Measurements from ENCODE around the gene CKLF.

The CKLF gene, protein sequence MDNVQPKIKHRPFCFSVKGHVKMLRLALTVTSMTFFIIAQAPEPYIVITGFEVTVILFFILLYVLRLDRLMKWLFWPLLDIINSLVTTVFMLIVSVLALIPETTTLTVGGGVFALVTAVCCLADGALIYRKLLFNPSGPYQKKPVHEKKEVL

DNA sequence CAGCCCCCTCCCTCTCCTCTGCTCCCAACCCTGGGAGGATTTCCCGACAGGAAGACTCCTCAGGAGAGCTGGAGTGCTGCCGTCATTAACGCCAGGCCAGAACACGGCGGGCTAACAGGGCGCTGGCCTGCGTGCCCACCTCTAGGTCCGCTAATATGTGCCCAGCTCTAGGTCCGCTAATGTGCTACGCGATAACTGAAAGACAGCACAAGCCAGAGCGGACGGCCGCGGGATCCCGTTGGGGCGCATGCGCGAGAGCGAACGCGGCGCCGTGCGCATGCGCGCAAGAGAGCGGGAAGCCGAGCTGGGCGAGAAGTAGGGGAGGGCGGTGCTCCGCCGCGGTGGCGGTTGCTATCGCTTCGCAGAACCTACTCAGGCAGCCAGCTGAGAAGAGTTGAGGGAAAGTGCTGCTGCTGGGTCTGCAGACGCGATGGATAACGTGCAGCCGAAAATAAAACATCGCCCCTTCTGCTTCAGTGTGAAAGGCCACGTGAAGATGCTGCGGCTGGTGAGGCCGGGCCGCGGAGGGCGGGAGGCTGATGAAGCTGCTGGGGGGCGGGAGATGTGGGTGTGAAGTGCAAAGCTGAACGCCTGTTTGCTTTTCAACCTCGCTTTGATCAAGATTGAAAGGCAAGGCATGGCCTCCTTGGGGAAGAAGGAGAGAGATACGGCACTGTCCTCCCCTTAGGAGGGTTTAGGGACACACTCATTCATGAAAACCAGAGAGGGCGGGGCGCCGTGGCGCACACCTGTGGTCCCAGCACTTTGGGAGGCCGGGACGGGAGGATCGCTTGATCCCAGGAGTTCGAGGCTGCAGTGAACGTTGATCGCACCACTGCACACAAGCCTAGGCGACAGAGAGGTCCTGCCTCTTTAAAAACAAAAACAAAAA, at the start of gene CKLF:
TSS of gene CKLF (plus strand) at position 291 of the 892 bp plus-strand sequence. CDS start at position 431, 140 bp downstream.
- Histone ChIP-seq H3K36me3 (peaks cover 15% of the 10 kb centered on the region), H3K4me1 (peaks cover 91% of the 10 kb centered on the region), H3K27me3 (no peaks in the 10 kb centered on the region), H3K4me3 (peak within 1 kb of the TSS; percentile 77), H3K27ac (peak within 1 kb of the TSS; percentile 98), H3K9ac (peak within 1 kb of the TSS; percentile 78), H3K4me2 (peak within 1 kb of the TSS; percentile 95), H4K20me1 (peaks cover 13% of the 10 kb centered on the region), H3K9me3 (no peaks in the 10 kb centered on the region)
- TF ChIP-seq Cebpa-rat (IDR thresholded peaks at IDR 0.05) = no peak

DNA sequence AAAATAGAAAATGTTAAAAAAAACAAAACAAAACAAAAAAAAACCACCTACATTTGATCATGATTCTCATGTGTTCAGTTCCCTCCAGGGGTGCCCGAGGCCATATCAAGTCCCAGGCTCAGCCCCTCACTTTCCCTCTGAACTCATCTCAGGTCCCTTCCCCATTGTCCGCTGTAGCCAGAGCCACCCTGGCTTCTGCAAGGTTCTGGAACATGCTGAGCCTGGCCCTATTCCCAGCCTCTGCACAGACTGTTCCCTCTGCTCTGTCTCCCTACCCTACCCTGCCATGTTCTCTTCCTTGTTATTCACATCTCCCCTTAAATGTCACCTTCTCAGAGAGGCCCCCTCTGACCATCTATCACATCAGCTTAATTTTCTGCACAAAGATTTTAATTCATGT, 49.3 kb upstream of the CKLF start:
- Histone ChIP-seq H3K9me3 (no peaks in the 10 kb centered on the region), H3K4me1 (peaks cover 10% of the 10 kb centered on the region; the same call in 1 of the 2 replicates), H3K36me3 (no peaks in the 10 kb centered on the region), H3K27me3 (no peaks in the 10 kb centered on the region), H4K20me1 (no peaks in the 10 kb centered on the region), H3K4me3 (no peak overlapping the region), H3K4me2 (no peak overlapping the region), H3K9ac (no peak overlapping the region), H3K27ac (no peak overlapping the region)
- no peak for TF ChIP-seq Cebpa-rat (IDR thresholded peaks at IDR 0.05)

DNA sequence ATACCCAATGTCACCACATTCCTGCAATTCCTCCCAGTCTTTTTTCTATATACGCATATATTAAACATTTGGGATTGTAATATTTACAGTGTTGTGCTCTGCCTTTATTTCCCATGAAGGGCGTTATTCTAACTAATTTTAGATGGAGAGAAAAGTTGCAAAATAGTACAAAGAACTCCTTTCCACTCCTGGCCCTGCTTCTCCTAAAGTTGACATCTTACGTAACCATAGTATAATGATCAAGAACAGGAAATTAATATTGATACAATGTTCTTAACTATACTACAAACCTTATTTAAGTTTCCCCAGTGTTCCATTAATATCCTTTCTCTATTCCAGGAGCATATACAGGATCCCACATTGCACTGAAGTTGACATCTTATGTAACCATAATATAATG, 48.8 kb upstream of the CKLF start:
- Histone ChIP-seq H3K36me3 (no peaks in the 10 kb centered on the region), H4K20me1 (no peaks in the 10 kb centered on the region), H3K27ac (no peak overlapping the region), H3K4me1 (peaks cover 14% of the 10 kb centered on the region), H3K4me2 (no peak overlapping the region), H3K9ac (no peak overlapping the region), H3K9me3 (no peaks in the 10 kb centered on the region), H3K4me3 (no peak overlapping the region), H3K27me3 (no peaks in the 10 kb centered on the region)
- no peak for TF ChIP-seq Cebpa-rat (IDR thresholded peaks at IDR 0.05)

DNA sequence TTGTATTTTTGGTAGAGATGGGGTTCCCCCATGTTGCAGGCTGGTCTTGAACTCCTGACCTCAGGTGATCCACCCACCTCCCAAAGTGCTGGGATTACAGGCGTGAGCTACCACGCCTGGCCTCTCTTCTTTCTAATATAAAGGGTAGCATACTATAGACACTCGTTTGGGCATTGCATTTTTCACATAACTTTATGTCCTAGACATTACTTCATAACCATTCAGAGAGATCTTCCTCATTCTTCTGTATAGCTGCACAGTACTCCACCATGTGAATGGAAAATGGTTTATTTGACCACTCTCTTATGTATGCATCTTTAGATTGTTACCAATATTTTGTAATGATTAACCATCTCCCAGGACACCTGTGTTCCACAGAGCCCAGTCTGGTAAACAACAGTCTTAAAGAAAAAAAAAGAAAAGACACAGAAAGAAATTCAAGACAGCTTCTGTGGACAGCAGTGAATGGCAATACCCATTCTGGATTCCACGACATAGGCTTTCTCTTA, 44.6 kb upstream of the CKLF start:
- no peak overlapping the region for H3K27ac ChIP-seq
- no peak overlapping the region for H3K4me3 ChIP-seq
- H4K20me1 ChIP-seq = no peaks in the 10 kb centered on the region
- no peak overlapping the region for H3K4me2 ChIP-seq
- H3K4me1 ChIP-seq = peaks cover 27% of the 10 kb centered on the region
- H3K36me3 ChIP-seq = no peaks in the 10 kb centered on the region
- no peak for TF ChIP-seq Cebpa-rat (IDR thresholded peaks at IDR 0.05)
- no peak overlapping the region for H3K9ac ChIP-seq
- no peaks in the 10 kb centered on the region for H3K27me3 ChIP-seq
- H3K9me3 ChIP-seq = no peaks in the 10 kb centered on the region

DNA sequence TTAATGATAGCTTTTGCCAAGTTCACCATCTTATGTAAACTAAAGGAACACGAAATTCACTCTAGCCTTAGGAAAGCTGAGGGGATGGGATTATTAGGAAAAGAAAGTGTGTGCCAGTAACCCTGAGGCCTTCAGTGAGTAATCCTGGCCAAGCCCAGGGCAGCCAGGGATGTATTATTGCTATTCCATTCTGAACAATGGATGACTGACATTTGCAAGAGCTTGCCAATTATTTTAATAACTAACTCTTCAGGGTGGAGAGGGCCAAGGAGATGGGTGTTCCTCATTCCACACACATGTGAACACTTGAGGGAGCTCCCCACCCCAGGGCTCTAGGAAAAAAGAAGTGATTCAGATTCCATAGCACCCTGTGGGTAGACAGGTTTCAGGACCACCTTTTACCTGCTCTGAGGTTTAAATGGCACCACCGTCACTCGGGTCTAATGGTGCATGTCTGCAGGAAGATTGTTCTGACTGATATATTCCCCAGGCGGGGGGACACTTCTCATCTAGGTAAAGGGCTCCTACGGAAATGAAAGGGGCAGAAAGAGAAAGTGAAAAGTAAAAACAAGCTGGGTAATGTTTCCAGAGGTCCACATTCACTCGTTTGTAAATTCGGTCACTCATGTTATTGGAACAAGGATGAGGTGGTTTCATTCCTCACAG, 44.0 kb upstream of the CKLF start:
- Histone ChIP-seq H3K9me3 (no peaks in the 10 kb centered on the region), H3K27ac (no peak overlapping the region), H3K4me1 (peaks cover 27% of the 10 kb centered on the region)

DNA sequence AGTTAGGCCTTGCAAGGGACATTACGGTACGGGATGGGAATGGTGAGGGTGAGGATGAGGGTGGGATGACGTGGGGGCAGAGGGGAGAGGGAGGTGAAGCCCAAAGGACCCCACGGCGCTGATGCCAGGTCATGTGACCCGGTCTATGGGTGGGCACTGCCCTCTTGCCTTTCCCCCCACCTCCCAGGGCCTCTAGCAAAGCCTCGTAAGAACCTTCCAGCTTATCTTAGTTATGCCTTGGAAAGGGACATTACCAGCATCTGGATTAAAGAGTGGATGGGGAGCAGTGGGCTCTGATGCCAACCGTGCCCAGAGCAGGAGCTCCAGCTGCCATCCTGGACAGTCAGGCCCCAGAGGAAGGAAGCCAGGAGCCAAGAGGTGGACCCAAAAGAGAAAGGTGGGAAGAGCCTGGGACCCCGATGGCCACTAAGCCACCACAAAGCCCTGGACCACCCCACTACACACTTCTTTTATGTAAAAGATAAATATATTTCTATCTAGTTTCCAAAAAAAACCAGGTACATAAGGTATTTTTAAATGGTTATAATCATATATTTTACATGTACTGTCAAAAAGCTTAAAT, 43.4 kb upstream of the CKLF start:
- Histone ChIP-seq H3K27ac (no peak overlapping the region), H3K4me2 (peak overlapping the region; percentile 40), H3K9me3 (no peaks in the 10 kb centered on the region), H3K4me3 (no peak overlapping the region), H4K20me1 (no peaks in the 10 kb centered on the region), H3K27me3 (no peaks in the 10 kb centered on the region), H3K4me1 (peaks cover 32% of the 10 kb centered on the region), H3K36me3 (no peaks in the 10 kb centered on the region), H3K9ac (no peak overlapping the region)
- TF ChIP-seq Cebpa-rat (IDR thresholded peaks at IDR 0.05) = no peak

More for the DNA sequence above, 44.0 kb upstream of the CKLF start:
- Histone ChIP-seq H3K36me3 (no peaks in the 10 kb centered on the region), H3K27me3 (no peaks in the 10 kb centered on the region), H4K20me1 (no peaks in the 10 kb centered on the region), H3K9ac (no peak overlapping the region), H3K4me2 (peak overlapping the region; percentile 40), H3K4me3 (no peak overlapping the region)
- TF ChIP-seq Cebpa-rat (IDR thresholded peaks at IDR 0.05) = no peak

DNA sequence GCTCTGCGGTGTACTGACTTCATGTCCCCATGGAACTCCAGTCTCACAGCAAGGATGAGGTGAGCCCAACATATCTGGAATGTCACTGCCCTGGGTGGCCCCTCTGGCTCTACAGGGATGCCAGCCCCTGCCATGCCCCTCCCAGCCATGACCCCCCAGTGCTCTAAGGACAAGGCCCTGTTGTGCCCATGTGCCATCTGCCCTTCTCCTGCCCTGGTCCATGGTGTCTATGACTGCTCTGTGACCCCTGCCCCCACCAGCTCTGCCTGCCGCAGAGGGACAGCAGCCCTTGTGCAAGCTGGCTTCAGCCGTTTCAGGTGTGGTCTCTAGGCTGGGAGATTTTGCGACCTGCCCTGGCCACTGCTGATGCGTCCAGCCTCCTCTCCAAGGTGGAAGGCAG, 42.8 kb upstream of the CKLF start:
- no peaks in the 10 kb centered on the region for H3K9me3 ChIP-seq
- no peak for TF ChIP-seq Cebpa-rat (IDR thresholded peaks at IDR 0.05)
- H4K20me1 ChIP-seq = no peaks in the 10 kb centered on the region
- no peak overlapping the region for H3K27ac ChIP-seq
- no peak overlapping the region for H3K9ac ChIP-seq
- no peak overlapping the region for H3K4me2 ChIP-seq
- peaks cover 32% of the 10 kb centered on the region for H3K4me1 ChIP-seq
- no peak overlapping the region for H3K4me3 ChIP-seq
- H3K27me3 ChIP-seq = no peaks in the 10 kb centered on the region
- H3K36me3 ChIP-seq = no peaks in the 10 kb centered on the region

DNA sequence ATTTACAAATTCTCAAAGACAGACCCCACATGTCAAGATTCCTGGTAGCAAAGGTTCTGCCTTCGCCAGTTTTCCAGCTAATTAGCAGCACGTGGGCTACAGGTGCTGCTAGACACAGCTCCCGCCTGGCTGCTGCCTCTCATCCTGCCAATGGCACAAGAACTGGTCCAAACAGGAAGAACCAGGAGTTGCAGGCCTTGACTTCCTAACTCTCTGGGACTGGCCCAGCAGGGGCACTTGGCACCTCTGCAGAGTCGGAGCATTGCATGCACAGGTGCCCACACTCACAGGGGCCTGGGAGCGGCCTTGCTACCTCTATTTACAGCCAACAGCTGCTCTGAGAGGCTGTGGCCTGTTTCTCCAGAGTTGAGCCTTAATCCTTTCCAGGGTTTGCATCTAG, 42.1 kb upstream of the CKLF start:
- no peak overlapping the region for H3K9ac ChIP-seq
- H3K27me3 ChIP-seq = no peaks in the 10 kb centered on the region
- H3K36me3 ChIP-seq = no peaks in the 10 kb centered on the region
- no peak overlapping the region for H3K4me2 ChIP-seq
- H3K4me3 ChIP-seq = no peak overlapping the region
- no peaks in the 10 kb centered on the region for H3K9me3 ChIP-seq
- H3K4me1 ChIP-seq = peaks cover 35% of the 10 kb centered on the region
- H4K20me1 ChIP-seq = no peaks in the 10 kb centered on the region
- TF ChIP-seq Cebpa-rat (IDR thresholded peaks at IDR 0.05) = no peak
- no peak overlapping the region for H3K27ac ChIP-seq

DNA sequence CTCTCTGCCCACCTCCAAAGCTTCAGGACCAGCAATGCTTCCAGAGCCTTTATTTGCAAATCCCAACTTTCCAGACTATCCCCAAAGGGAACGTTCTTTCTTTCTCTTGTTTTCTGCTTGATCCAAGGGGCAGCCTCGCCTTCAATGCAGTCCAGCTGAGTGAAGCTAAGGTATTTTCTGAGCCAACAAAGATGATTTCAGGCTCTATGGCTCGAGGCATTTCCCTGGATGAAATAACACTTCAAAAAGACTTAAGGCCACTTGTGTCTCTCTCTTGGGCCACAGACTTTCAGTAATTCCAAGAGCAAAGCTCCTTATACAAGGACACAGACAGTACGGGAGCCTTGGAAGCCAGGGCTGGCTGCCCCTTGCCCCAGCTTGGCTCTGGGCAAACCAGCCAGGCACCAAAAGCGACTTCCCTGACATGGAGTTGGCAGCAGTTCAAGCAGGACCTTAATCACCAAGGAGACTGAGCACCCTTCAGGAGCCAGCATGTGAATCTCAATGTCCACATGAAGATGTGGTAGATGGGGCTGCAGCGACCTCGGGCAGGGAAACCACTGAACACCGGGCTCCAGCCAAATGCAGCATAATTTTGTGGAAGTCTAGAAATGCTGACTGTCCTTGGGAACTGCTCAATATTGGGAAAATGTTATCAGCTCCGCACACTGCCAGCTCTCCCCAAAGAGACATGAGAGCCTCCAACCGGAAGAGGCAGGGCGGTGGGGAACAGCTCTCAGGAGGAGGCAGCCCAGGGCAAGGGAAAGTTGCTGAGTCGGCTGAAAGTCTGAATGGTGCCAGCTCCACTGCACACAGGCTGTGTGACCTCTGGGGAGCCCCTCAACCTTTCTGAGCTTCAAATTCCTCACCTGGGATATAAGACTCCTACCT, 41.4 kb upstream of the CKLF start:
- no peak overlapping the region for H3K9ac ChIP-seq
- H3K27ac ChIP-seq = no peak overlapping the region
- H4K20me1 ChIP-seq = no peaks in the 10 kb centered on the region
- H3K4me1 ChIP-seq = peaks cover 42% of the 10 kb centered on the region
- H3K36me3 ChIP-seq = no peaks in the 10 kb centered on the region
- H3K9me3 ChIP-seq = no peaks in the 10 kb centered on the region
- TF ChIP-seq Cebpa-rat (IDR thresholded peaks at IDR 0.05) = no peak
- no peak overlapping the region for H3K4me3 ChIP-seq
- H3K27me3 ChIP-seq = no peaks in the 10 kb centered on the region
- no peak overlapping the region for H3K4me2 ChIP-seq

Measured in BLaER1 (cell line).